ENCODE data around the gene LENG1.
A peak's percentile ranks its signal among the peaks of the same experiment; 100 is the strongest.

LENG1 gene

GRCh38 chr19:54145541-54146158 lies 13.9 kb downstream of the LENG1 start:
- Histone ChIP-seq H3K27me3 (ENCODE audit: control insufficient read depth, insufficient read depth, low read length) (no peaks in the 10 kb centered on the region), H3K4me2 (ENCODE audit: low read length) (no peak overlapping the region), H3K36me3 (ENCODE audit: control insufficient read depth, insufficient read depth, low read length) (no peaks in the 10 kb centered on the region), H3K4me1 (no peaks in the 10 kb centered on the region), H3K9me3 (ENCODE audit: control insufficient read depth, low read length) (no peaks in the 10 kb centered on the region), H3K9ac (no peak overlapping the region), H2AFZ (no peak overlapping the region), H3K4me3 (ENCODE audit: low read depth, low read length) (no peak overlapping the region), H3K79me2 (peaks cover 4% of the 10 kb centered on the region), H3K27ac (no peak overlapping the region)
- TF ChIP-seq CTCF (IDR thresholded peaks at IDR 0.05): no peak

- H3K36me3 ChIP-seq (ENCODE audit: control insufficient read depth, insufficient read depth, low read length): no peaks in the 10 kb centered on the region
Measured at GRCh38 chr19:54142166-54142780, 17.2 kb downstream of the LENG1 start.

GRCh38 chr19:54141356-54141755 lies 18.2 kb downstream of the LENG1 start:
- Histone ChIP-seq H3K4me3 (ENCODE audit: low read depth, low read length) (no peak overlapping the region), H3K36me3 (ENCODE audit: control insufficient read depth, insufficient read depth, low read length) (no peaks in the 10 kb centered on the region), H3K4me2 (ENCODE audit: low read length) (no peak overlapping the region), H3K27me3 (ENCODE audit: control insufficient read depth, insufficient read depth, low read length) (no peaks in the 10 kb centered on the region), H2AFZ (no peak overlapping the region), H3K9ac (no peak overlapping the region), H3K4me1 (peaks cover under 1% of the 10 kb centered on the region), H3K27ac (no peak overlapping the region), H3K9me3 (ENCODE audit: control insufficient read depth, low read length) (no peaks in the 10 kb centered on the region), H3K79me2 (peaks cover 18% of the 10 kb centered on the region)
- no peak for TF ChIP-seq CTCF (IDR thresholded peaks at IDR 0.05)

More at GRCh38 chr19:54142166-54142780, 17.2 kb downstream of the LENG1 start:
- H2AFZ ChIP-seq: no peak overlapping the region
- H3K9ac ChIP-seq: no peak overlapping the region
- H3K27me3 ChIP-seq (ENCODE audit: control insufficient read depth, insufficient read depth, low read length): no peaks in the 10 kb centered on the region
- H3K4me3 ChIP-seq (ENCODE audit: low read depth, low read length): no peak overlapping the region
- H3K4me1 ChIP-seq: no peaks in the 10 kb centered on the region
- H3K9me3 ChIP-seq (ENCODE audit: control insufficient read depth, low read length): no peaks in the 10 kb centered on the region
- H3K27ac ChIP-seq: no peak overlapping the region
- peaks cover 18% of the 10 kb centered on the region for H3K79me2 ChIP-seq
- no peak for TF ChIP-seq CTCF (IDR thresholded peaks at IDR 0.05)
- no peak overlapping the region for H3K4me2 ChIP-seq (ENCODE audit: low read length)

GRCh38 chr19:54138489-54139256 lies 20.8 kb downstream of the LENG1 start:
- Histone ChIP-seq H3K9ac (no peak overlapping the region), H2AFZ (peak overlapping the region; percentile 89), H3K27me3 (ENCODE audit: control insufficient read depth, insufficient read depth, low read length) (no peaks in the 10 kb centered on the region), H3K4me2 (ENCODE audit: low read length) (peak overlapping the region; percentile 78), H3K4me3 (ENCODE audit: low read depth, low read length) (peak overlapping the region; percentile 85), H3K79me2 (peaks cover 18% of the 10 kb centered on the region), H3K9me3 (ENCODE audit: control insufficient read depth, low read length) (no peaks in the 10 kb centered on the region), H3K4me1 (peaks cover 7% of the 10 kb centered on the region), H3K36me3 (ENCODE audit: control insufficient read depth, insufficient read depth, low read length) (no peaks in the 10 kb centered on the region), H3K27ac (peak overlapping the region; percentile 92)
- no peak for TF ChIP-seq CTCF (IDR thresholded peaks at IDR 0.05)
